Inflammatory macrophage (primary cell): ENCODE results near the gene KIRREL1.

ENCODE experiments used
- DNase-seq, 2 donors: peaks; one replicate each; pipeline ENCODE4 v3.0.0-alpha.2; 2020 to 2022

KIRREL1 gene

DNA sequence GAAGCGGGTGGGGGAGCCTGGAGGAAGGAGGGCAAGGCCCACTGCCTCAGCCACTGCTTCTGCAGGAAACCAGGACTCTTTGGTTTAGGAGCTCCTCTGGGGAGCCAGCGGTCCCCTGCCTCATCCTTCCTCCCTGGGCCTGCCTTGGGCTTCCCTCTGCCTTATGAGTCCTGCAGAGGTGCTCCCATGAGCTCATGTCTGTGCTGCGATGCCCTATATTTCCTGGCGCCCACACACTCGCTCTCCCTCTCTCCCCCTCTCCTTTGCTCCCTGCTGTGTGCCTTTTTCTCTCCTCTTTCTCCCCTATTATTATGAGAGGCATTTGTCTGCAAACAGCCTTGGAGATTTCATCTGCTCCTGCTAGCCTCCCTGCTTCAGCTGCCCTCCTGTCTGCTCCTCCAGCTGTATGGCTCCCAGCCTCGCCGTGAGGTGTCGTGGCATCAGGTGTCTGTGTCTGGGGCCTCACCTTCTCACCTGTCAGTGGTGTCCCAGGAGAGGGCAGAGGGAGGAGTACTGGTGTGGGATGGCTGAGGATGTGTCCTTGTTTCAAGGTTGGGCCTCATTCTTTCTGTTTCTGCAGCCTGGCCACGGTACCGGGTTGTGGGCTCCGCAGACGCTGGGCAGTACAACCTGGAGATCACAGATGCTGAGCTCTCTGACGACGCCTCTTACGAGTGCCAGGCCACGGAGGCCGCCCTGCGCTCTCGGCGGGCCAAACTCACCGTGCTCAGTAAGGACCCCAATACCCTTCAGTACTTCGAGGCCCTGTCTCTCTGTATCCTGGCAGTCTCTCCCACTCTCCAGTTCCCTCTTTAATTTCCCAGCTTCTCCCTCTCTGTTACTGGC is 84.2 kb downstream of the KIRREL1 start:
- no peak for DNase-seq

- no peak for DNase-seq
Observed at GRCh38 chr1:158078569-158079080, 85.2 kb downstream of the KIRREL1 start.

GRCh38 chr1:158080066-158080465 is 86.6 kb downstream of the KIRREL1 start:
- DNase-seq = no peak

- DNase-seq = no peak
Observed at GRCh38 chr1:158084336-158084735, 90.9 kb downstream of the KIRREL1 start.

GRCh38 chr1:158084747-158085146 is 91.3 kb downstream of the KIRREL1 start:
- no peak for DNase-seq

- DNase-seq = peak; percentile 54 to 59
Observed at GRCh38 chr1:158087320-158087927, 94.0 kb downstream of the KIRREL1 start.

- no peak for DNase-seq
Observed at GRCh38 chr1:158089476-158089875, 96.0 kb downstream of the KIRREL1 start.

- DNase-seq = no peak
Observed at GRCh38 chr1:158089925-158090637, 96.6 kb downstream of the KIRREL1 start.

DNA sequence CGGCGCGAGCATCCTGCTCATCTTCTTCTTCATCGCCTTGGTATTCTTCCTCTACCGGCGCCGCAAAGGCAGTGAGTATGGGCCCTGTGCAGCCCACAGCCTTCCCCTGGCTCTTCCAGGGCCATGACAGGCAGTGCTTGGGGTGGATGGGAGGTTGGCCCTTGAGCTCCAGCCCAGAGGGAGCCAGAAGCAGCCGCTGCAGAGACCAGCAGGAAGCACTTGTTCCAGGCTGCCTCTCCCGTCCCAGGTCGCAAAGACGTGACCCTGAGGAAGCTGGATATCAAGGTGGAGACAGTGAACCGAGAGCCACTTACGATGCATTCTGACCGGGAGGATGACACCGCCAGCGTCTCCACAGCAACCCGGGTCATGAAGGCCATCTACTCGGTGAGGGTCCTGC is 99.9 kb downstream of the KIRREL1 start:
- no peak for DNase-seq

- DNase-seq = no peak
Observed at GRCh38 chr1:158094571-158094970, 101.1 kb downstream of the KIRREL1 start.

DNA sequence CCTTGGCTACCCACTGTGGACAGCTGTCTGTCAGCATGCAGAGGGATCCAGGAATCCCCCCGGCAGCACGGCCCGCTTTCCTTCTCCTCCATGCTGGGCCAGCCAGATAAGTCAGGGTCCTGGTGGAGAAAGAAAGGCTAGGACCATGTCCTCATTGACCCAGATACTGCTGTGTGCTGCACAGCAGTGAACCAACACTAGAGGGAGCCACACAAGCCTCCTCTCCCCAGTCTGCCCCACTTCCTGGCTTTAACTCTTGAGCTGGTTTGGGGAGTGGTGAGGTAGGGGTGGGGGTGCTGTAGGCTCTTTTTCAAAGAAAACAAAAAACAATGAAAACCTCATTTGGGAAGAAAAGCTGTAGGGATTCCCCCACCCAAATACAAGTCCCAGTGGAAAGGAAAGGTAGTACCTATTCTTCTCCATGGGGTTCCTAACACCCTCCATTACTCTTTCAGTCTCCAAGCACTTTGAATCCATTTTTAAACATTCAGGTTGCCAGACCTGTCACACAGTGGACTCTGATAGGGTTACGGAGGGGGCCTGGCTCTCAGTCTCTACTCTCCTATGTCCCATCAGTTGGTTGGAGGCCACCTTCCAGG is 102.4 kb downstream of the KIRREL1 start:
- peak; percentile 48 to 54 for DNase-seq

DNA sequence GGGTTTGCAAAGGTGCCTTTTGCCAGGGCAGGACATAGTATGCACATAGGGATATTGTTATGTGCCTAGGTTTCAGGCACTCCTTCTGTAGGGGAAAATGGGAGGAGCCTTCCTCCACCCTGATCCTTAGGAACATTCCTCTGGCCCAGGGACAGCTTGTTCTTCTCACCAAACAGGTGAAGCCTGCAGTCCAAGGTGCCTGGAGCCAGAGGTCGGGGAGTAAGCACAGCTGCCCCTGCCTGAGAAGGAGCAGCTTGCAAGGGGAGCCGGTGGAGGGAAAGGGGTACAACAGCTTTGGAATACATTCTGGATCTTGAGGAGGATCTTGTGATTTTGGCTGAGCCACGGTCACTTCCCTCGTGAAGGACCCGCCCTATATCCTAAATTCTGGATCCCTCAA is 104.8 kb downstream of the KIRREL1 start:
- no peak for DNase-seq

DNA sequence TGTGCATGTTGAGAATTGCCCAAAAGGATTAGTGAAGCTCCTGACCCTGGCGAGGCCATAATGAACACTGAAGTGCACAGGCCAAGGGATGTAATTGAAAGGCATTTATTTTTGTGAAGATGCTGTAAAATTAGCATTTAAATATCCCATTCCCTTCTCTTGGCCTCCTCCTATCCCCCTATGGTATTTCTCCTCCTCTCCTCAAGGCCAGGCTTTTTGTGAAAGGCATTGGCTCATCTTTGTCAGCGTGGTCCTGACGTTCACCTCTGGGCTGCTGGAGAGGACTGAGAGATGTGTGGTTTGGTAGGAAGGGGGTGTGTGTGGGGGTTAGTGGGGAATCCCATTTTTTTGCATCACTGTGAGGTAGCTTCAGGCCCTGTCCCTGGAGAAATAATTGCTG is 105.7 kb downstream of the KIRREL1 start:
- no peak for DNase-seq

- no peak for DNase-seq
Observed at GRCh38 chr1:158100498-158100897, 107.1 kb downstream of the KIRREL1 start.

GRCh38 chr1:158101455-158101854 is 108.0 kb downstream of the KIRREL1 start:
- DNase-seq = no peak

- DNase-seq = peak in 1 of 2 donors; percentile 10
Observed at GRCh38 chr1:158101927-158102326, 108.5 kb downstream of the KIRREL1 start.

DNA sequence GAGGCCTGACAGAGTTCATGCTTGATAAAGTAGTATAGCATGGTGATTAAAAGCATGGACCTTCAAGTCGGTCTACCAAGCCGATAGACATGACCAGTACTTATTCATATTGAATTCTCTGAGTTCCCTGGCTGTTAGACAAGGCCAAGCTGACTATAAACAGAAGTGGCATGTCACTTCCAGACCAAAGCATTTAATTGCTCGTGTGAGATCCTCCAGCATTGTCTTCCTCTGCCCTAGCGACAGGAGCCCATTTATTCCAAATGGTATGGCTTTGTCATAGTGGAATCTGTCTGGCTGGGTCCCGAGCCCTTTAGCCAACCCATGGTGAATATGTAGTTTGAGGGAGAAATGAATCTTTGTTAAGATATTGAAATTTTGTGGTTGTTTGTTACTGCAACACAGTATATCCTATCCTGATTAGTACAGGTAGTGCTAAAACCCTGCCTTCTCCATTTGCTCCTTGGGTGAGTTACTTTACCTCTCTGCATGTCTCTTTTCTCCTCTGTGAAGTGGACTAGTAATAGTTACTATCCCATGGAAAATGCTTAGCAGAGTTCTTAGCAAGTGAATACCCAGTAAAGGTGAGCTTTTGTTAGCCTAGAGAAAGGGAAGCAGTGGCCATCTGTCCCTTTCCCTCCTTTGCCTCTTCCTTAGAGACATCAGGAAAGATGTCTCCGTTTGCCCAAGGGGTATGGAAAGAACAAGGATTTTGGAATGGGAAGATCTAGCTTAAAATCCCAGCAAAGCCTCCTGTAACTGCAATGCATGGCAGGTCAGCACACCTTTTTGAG is 109.6 kb downstream of the KIRREL1 start:
- no peak for DNase-seq

DNA sequence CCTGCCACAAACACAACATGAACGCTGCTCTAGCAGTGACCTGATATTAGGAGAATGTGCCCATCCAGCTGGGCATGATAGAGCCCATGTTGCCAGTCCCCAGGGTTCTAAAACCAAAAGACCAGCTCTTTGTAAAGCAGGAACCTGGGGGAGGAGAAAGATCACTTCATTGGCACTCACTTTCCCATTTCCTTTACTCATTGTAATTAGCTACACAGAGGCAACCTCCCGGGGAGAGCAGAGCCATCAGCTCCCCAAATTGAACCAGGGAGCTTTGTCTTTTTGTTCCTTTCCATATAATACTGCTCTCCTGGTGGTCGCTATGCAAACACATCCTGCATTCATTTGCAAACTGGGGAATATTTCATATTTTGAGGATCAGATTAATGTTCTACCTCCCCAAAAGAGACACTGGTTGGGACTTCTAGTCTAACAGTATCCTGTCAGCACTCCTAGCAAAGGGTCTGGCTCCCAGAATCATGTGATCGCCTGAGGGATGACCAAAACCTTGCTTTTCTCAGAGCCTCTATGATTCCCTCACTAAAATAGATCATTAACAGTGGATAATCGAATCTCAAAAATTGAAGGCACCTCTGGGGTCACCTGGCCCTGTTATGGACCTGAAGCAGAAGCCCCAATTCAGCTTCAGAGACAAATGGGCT is 110.5 kb downstream of the KIRREL1 start:
- no peak for DNase-seq

DNA sequence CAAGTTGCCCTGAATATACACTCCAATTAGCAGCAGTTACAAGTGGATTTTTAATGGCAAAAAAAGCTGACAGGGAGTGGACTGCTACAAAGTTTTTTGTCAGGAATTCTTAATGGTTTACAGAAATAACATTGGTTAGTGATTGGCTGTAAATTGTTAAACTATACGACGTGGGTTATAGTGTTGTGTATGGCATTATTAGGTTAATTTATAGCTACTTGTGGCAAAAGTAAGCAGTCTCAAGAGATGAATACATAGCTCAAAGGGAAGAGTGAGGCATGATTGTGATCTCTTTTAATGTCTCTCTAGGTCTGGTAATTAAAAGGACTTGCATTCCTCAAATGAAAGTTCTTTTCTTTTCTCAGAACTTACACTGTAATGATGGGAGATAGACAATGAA is 111.4 kb downstream of the KIRREL1 start:
- DNase-seq = no peak

DNA sequence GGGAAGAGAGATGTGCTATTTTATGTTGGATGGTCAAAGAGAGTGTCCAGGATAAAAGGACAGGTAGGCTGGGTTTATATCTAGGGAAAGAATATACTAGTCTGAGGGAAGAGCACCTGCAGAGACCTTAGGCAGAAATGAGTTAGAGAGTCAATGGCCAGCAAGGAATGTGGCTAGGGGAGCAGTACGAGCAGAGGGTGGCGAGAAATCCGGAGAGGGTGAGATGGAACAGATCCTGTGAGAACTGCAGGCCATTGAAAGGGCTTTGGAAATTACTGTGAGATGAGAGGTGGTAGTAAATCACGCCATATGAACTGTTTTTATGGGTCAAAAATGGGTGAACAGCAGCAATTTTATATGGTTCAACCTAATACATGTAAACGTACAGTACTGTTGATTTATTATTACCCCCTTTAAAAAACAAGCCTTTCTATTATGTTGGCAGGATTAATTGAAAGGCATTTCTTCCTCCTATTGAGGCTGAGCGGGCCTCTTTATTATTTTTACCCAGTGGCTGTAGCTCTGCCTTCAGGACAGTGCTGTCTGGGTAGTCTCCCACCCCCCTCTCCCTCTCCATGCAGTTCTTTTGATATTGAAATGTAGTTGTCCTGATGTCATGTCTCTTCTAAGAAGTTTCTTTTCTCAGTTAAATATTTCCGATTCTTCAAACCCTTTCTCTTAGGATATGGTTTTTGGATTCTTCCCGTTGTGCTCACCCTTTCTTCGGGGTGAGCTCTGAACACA is 112.1 kb downstream of the KIRREL1 start:
- no peak for DNase-seq

DNA sequence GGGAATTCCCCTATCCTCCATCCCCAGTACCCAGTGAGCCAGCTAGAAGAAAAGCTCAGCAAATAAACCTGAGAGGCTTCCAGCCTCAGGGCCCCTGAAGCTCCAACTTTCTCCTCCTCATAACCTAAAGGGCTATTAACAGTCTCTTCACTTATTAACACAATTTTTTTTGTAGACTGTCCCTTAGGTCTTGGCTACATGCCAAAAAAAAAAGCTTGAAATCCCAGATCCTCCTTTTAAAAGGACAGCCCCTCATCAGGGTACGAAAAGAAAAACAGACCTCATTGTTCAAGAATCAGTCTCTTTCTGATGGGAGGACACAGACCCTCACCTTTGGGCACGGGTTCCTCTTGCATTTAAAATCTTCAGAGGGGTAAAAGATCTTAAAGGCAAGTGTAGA is 114.5 kb downstream of the KIRREL1 start:
- no peak for DNase-seq
